Aorta (tissue), 5 donors: ENCODE data around the gene MAST1. TPM values are rescaled to one million over a fixed set of nuclear protein-coding genes. Genes with fewer than 3 reads are reported as not detected.

ENCODE experiments used
- ATAC-seq: fragments of 200-7000 bp; cut with Tn5 transposase; one replicate; pipeline ENCODE4 v1.9.1; 2022; ENCODE audit warnings: moderate library complexity; ENCODE audit not compliant: low FRiP score
- DNase-seq, 2 donors: peaks; one replicate each; pipeline ENCODE4 v3.0.0-alpha.2; 2020
- H3K27ac ChIP-seq, 2 donors: one replicate each; pipeline ENCODE4 v1.5.1; 2013; ENCODE audit warnings: low read length in 2 of 2, mild to moderate bottlenecking in 2 of 2, moderate library complexity in 2 of 2, control low read depth in 1 of 2, inconsistent platforms in 1 of 2, low read depth in 1 of 2
- H3K27me3 ChIP-seq, 2 donors: one replicate each; pipeline ENCODE4 v1.6.1; 2013; ENCODE audit warnings: control low read depth in 1 of 2, low read length in 1 of 2, mild to moderate bottlenecking in 1 of 2, moderate library complexity in 1 of 2; ENCODE audit not compliant: insufficient read depth in 2 of 2, control insufficient read depth in 1 of 2
- H3K36me3 ChIP-seq, 2 donors: one replicate each; pipeline ENCODE4 v1.6.1; 2013; ENCODE audit warnings: control low read depth in 1 of 2, low read length in 1 of 2, mild to moderate bottlenecking in 1 of 2; ENCODE audit not compliant: insufficient read depth in 2 of 2, control insufficient read depth in 1 of 2
- H3K4me1 ChIP-seq, 2 donors: one replicate each; pipeline ENCODE4 v1.6.1; 2013; ENCODE audit warnings: low read length in 2 of 2, control low read depth in 1 of 2, mild to moderate bottlenecking in 1 of 2, moderate library complexity in 1 of 2; ENCODE audit not compliant: insufficient read depth in 2 of 2, control insufficient read depth in 1 of 2
- H3K4me3 ChIP-seq, 2 donors: one replicate each; pipeline ENCODE4 v1.5.1; 2013; ENCODE audit warnings: low read length in 2 of 2, control low read depth in 1 of 2, mild to moderate bottlenecking in 1 of 2
- H3K9me3 ChIP-seq: one replicate; pipeline ENCODE4 v1.6.1; 2013; ENCODE audit warnings: mild to moderate bottlenecking, low read length; ENCODE audit not compliant: control insufficient read depth
- WGBS, 2 donors: extraction: QIAGEN DNeasy Blood & Tissue Kit; methylation state at CpG; one replicate each; pipeline ENCODE4 v1.1.7; 2013; 5-methylcytosine and 5-hydroxymethylcytosine counted together
- intact Hi-C, 2 donors: fragments of 100-400 bp; cut with DNase I; formaldehyde crosslinking; loops; one replicate each; pipeline versions ENCODE4 v1.14.2 to v1.15.0; 2022
- polyA plus RNA-seq, 2 donors: library from polyadenylated mRNA; stranded (reverse); fragments of 200-250 nt; gene quantifications; one replicate each; pipeline ENCODE4 v1.2.3, GENCODE V29; 2013
- total RNA-seq, 2 donors: library from RNA; stranded (reverse); fragmentation: NEBNext Ultra II Directional; extraction: Animal tissue kit (Norgen Biotek cat#: 25700); gene quantifications; one replicate each; pipeline ENCODE4 v1.2.1, GENCODE V29; 2021
- donor health status: healthy with polysubstance abuse.
- donor health status: Bipolar disorder and iron deficiency.
- donor health status: DM: no; HTN: no; CAD: no.
- donor health status: DM: no; HTN: no; CAD: no.
- donor health status: DM: yes; HTN: yes; CAD: no.

Gene MAST1
- total and polyA plus RNA-seq, 4 donors = 0.13 to 0.54 TPM; not detected in 2

DNA sequence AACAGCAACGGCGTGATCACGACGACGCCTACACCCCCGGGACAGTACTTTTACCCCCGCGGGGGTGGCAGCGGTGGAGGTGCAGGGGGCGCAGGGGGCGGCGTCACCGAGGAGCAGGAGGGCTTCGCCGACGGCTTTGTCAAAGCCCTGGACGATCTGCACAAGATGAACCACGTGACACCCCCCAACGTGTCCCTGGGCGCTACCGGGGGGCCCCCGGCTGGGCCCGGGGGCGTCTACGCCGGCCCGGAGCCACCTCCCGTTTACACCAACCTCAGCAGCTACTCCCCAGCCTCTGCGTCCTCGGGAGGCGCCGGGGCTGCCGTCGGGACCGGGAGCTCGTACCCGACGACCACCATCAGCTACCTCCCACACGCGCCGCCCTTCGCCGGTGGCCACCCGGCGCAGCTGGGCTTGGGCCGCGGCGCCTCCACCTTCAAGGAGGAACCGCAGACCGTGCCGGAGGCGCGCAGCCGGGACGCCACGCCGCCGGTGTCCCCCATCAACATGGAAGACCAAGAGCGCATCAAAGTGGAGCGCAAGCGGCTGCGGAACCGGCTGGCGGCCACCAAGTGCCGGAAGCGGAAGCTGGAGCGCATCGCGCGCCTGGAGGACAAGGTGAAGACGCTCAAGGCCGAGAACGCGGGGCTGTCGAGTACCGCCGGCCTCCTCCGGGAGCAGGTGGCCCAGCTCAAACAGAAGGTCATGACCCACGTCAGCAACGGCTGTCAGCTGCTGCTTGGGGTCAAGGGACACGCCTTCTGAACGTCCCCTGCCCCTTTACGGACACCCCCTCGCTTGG is 46.1 kb upstream of the MAST1 start:
- peak overlapping the region; percentile 70 to 86 for H3K27ac ChIP-seq
- H3K4me3 ChIP-seq = peak overlapping the region; percentile 70 to 73
- 0% methylated on average over 70 to 84 of the region's 84 CpGs for WGBS, 2 donors
- no peaks in the 10 kb centered on the region for H3K4me1 ChIP-seq
- intact Hi-C loops = loop anchor here (5.0 to 10.0 kb wide), 3 partner anchors 360 to 1255 kb away; partner anchors contain the start of genes CNN1 (in 1 of the 2), IER2 (in 1 of the 2) and STX10 (in 1 of the 2)
- no peaks in the 10 kb centered on the region for H3K9me3 ChIP-seq
- DNase-seq (peak; percentile 84 to 88), ATAC-seq (no peak)
- peaks cover 0 to 4% of the 10 kb centered on the region in 2 donors for H3K27me3 ChIP-seq
- H3K36me3 ChIP-seq = no peaks in the 10 kb centered on the region

GRCh38 chr19:12792853-12793289 is 45.4 kb upstream of the MAST1 start:
- peak overlapping the region; percentile 64 to 86 for H3K27ac ChIP-seq
- no peaks in the 10 kb centered on the region for H3K4me1 ChIP-seq
- no peaks in the 10 kb centered on the region for H3K9me3 ChIP-seq
- H3K27me3 ChIP-seq = peaks cover 0 to 4% of the 10 kb centered on the region in 2 donors
- 0 to 1% methylated on average over 21 to 22 of the region's 22 CpGs for WGBS, 2 donors
- peak overlapping the region; percentile 70 to 73 for H3K4me3 ChIP-seq
- no peak for ATAC-seq
- DNase-seq = no peak
- intact Hi-C loops = loop anchor here (5.0 to 10.0 kb wide), 3 partner anchors 359 to 1256 kb away; partner anchors contain the start of genes CNN1 (in 1 of the 2), IER2 (in 1 of the 2) and STX10 (in 1 of the 2)
- H3K36me3 ChIP-seq = no peaks in the 10 kb centered on the region

GRCh38 chr19:12793290-12794195 is 44.8 kb upstream of the MAST1 start:
- intact Hi-C loops = loop anchor here (1.0 to 10.0 kb wide), 4 partner anchors 16 to 1256 kb away; partner anchors contain the start of genes CNN1 (in 1 of the 2), IER2 (in 1 of the 2) and STX10 (in 1 of the 2)

DNA sequence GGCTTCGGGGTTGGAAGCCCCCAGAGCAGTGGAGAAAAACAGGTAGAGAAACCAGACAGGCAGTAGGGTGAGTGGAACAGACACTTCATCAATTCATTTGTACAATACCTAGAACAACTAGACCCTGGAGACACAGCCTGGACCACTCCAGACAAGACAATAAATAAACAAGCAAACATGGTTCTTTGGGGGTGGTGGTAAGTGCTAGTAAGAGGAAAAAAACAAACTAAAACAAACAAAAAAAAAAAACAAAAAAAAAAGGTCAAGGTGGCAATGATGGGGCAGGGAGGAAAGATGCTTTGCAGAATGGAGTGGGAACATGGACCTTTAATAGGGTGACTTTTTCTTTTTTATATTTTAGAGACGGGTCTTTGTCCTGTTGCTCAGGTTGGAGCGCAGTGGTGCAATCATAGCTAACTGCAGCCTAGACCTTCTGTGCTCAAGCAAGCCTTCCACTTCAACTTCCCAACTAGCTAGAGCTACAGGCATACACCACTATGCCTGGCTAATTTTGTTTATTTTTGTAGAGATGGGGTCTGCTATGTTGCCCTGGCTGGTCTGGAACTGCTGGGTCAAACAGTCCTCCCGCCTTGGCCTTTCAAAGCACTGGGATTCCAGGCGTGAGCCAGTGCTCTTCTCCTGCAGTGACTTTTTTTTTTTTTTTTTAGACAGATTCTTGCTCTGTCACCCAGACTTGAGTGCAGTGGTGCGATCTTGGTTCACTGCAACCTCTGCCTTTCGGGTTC is 43.9 kb upstream of the MAST1 start:
- 67 to 69% methylated on average over 7 of the region's 7 CpGs for WGBS, 2 donors
- H3K4me1 ChIP-seq = no peaks in the 10 kb centered on the region
- H3K4me3 ChIP-seq = peak overlapping the region in 1 of 2 donors; percentile 37
- H3K27me3 ChIP-seq = peaks cover 0 to 4% of the 10 kb centered on the region in 2 donors
- DNase-seq = no peak
- peak overlapping the region; percentile 86 to 87 for H3K27ac ChIP-seq
- no peak for ATAC-seq
- intact Hi-C loops = loop anchor here (1.0 to 10.0 kb wide), 4 partner anchors 17 to 1257 kb away; partner anchors contain the start of genes CNN1 (in 1 of the 2), IER2 (in 1 of the 2) and STX10 (in 1 of the 2)
- no peaks in the 10 kb centered on the region for H3K36me3 ChIP-seq
- no peaks in the 10 kb centered on the region for H3K9me3 ChIP-seq

More at GRCh38 chr19:12793290-12794195, 44.8 kb upstream of the MAST1 start:
- Histone ChIP-seq H3K36me3 (no peaks in the 10 kb centered on the region), H3K27me3 (peaks cover 0 to 4% of the 10 kb centered on the region in 2 donors), H3K4me1 (no peaks in the 10 kb centered on the region), H3K9me3 (no peaks in the 10 kb centered on the region), H3K4me3 (peak overlapping the region; percentile 70 to 73), H3K27ac (peak overlapping the region; percentile 86 to 87)
- ATAC-seq = peak; percentile 62
- DNase-seq = peak; percentile 95 to 98
- 0 to 1% methylated on average over 62 to 81 of the region's 81 CpGs for WGBS, 2 donors

GRCh38 chr19:12794971-12795381 is 43.3 kb upstream of the MAST1 start:
- Histone ChIP-seq H3K27ac (no peak overlapping the region), H3K4me1 (no peaks in the 10 kb centered on the region), H3K36me3 (no peaks in the 10 kb centered on the region), H3K4me3 (no peak overlapping the region), H3K27me3 (peaks cover 0 to 4% of the 10 kb centered on the region in 2 donors), H3K9me3 (no peaks in the 10 kb centered on the region)
- DNase-seq (no peak), ATAC-seq (no peak)
- intact Hi-C loops = loop anchor here (1.0 to 10.0 kb wide), 7 partner anchors 17 to 1258 kb away; partner anchors contain the start of genes CNN1 (in 1 of the 2), IER2 (in 1 of the 2), STX10 (in 1 of the 2) and TNPO2 (in 1 of the 2)
- WGBS, 2 donors = 91 to 93% methylated on average over 9 of the region's 9 CpGs

DNA sequence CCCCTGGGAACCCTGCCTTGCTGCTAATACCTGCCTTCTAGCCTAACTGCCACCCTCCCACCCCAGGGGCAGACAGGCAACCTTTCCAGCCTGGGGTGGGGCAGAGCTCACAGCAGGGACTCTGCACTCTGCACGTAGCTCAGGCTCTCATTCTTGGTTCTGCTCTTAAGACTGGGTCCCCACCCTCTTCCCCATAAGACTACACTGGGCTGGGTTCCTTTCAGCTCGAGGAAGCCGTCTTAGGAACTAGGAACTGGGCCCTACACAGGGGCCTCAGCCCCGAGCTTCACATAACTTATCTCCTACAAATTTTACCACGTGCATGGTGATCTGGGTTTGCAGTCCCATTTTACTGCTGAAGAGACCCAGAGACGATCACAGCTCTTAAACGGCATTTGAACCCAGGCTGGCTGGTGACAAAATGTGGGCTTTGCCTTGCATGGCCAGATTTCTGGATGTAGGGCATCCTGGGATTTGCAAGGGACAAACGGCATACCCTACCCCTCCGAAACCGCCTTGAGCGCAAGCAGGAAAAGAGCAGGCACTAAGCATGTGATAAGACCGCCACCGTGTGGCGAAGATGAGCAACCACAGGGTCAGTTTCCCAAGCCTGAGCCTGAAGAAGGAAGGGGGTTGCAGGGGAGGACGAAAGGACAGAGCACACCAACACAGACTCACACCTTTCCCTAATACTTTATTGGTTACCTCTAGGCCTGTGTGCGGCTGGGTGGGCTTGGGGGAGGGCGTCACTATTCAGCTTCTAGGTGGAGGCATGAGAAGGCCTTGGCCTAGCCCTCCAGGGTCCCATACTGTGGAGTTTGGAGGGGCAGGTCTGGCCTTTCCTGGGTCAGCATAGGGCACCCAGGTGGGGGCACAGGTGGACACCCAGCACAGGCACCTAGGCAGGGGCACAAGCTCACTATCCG is 41.9 kb upstream of the MAST1 start:
- peaks cover 0 to 2% of the 10 kb centered on the region in 2 donors for H3K27me3 ChIP-seq

GRCh38 chr19:12797141-12797587 is 41.2 kb upstream of the MAST1 start:
- Histone ChIP-seq H3K4me1 (no peaks in the 10 kb centered on the region), H3K36me3 (no peaks in the 10 kb centered on the region), H3K27ac (no peak overlapping the region), H3K4me3 (no peak overlapping the region), H3K27me3 (peaks cover 0 to 2% of the 10 kb centered on the region in 2 donors), H3K9me3 (no peaks in the 10 kb centered on the region)
- ATAC-seq (no peak), DNase-seq (no peak)
- intact Hi-C loops = loop anchor here (5.0 to 10.0 kb wide), 3 partner anchors 35 to 1048 kb away; partner anchors contain the start of gene TNPO2 (in 1 of the 2)
- 90 to 93% methylated on average over 6 of the region's 6 CpGs for WGBS, 2 donors

More for the DNA sequence above, 41.9 kb upstream of the MAST1 start:
- Histone ChIP-seq H3K4me3 (no peak overlapping the region), H3K27ac (peak overlapping the region in 1 of 2 donors; percentile 34), H3K36me3 (no peaks in the 10 kb centered on the region), H3K4me1 (no peaks in the 10 kb centered on the region), H3K9me3 (no peaks in the 10 kb centered on the region)
- ATAC-seq (peak; percentile 55), DNase-seq (peak; percentile 83 to 90)
- intact Hi-C loops = loop anchor here (1.0 to 10.0 kb wide), 4 partner anchors 23 to 1048 kb away; partner anchors contain the start of gene TNPO2 (in 1 of the 2)
- 4 to 6% methylated on average over 18 of the region's 18 CpGs for WGBS, 2 donors
